Measurements from ENCODE around the gene TLNRD1.

The TLNRD1 gene

DNA sequence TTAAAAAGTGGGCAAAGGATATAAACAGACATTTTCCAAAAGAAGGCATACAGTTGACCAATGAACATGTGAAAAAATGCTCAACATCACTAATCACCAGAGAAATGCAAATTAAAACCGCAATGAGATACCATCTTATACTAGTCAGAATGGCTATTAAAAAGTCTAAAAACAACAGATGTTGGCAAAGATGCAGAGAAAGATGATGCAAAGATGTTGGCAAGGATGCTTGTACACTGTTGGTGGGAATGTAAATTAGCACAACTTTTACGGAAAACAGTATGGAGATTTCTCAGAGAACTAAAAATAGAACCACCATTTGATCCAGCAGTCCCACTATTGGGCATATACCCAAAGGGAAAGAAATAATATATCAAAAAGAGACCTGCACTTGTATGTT, 53.5 kb downstream of the TLNRD1 start:
- DNase-seq (ENCODE audit: low read depth in 2 of 2) = no peak
